ENCODE data around the gene CES2.

DNA sequence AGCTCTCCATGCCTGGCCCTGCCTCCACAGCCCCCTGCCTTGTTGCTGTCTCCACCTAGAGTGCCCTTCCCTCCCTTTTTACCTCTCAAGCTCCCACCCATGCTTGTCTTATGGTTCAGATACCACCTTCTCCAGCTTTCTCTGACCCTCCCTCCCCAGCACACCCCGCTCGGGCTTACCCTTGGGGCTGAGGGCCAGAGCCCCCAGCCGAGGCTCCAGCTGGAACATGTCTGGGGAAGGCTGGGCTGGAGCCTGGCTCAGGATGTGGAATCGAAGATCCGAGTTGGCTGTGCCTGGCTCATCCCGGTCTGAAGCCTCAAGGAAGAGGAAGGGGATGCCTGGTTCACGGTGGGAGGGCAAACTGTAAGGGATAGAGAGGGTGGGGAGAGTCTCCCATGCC is 20.3 kb upstream of the CES2 start:
- no peak for TF ChIP-seq RAD21 (IDR thresholded peaks at IDR 0.05; ENCODE audit: low read depth)
- no peak for TF ChIP-seq TCF7L2 (IDR thresholded peaks at IDR 0.05; ENCODE audit: borderline replicate concordance, extremely low read depth, insufficient read depth, insufficient read length)

Measured in HCT116 (cell line).